Transverse colon (tissue), 4 donors: Measurements from ENCODE around the gene VPS35L. TPM values are rescaled to one million over a fixed set of nuclear protein-coding genes. Genes with fewer than 3 reads are reported as not detected.
"Not testable (repeated sequence)": the region's sequence is repeated elsewhere in the genome, so short reads cannot be mapped to it uniquely, and the experiment has no call there.

Experiments
- DNase-seq: peaks from one replicate; pipeline ENCODE4 v3.0.0-alpha.2; 2019
- H3K27ac ChIP-seq, 4 donors: fragments of 200-600 bp; sonication (generic); 2 replicates each; pipeline ENCODE4 v1.5.1; 2016 to 2018; ENCODE audit warnings: inconsistent platforms in 4 of 4
- H3K27me3 ChIP-seq: fragments of 200-600 bp; sonication (generic); 2 replicates; pipeline ENCODE4 v1.5.1; 2017; ENCODE audit warnings: inconsistent platforms
- H3K36me3 ChIP-seq, 4 donors: fragments of 200-600 bp; sonication (generic); 2 replicates each; pipeline ENCODE4 v1.5.1; 2017 to 2019; ENCODE audit warnings: inconsistent platforms in 4 of 4
- H3K4me1 ChIP-seq, 4 donors: fragments of 200-600 bp; sonication (generic); 2 replicates each; pipeline ENCODE4 v1.5.1; 2017 to 2020; ENCODE audit warnings: inconsistent platforms in 4 of 4
- H3K4me3 ChIP-seq, 4 donors: fragments of 200-600 bp; sonication (generic); 1 replicate in 1 of 4; 2 replicates in 3 of 4; pipeline versions ENCODE4 v1.5.1 to v1.6.1; 2017 to 2019; ENCODE audit warnings: inconsistent platforms in 4 of 4
- H3K9me3 ChIP-seq, 2 donors: fragments of 200-600 bp; sonication (generic); 2 replicates each; pipeline ENCODE4 v1.5.1; 2017 to 2019; ENCODE audit warnings: inconsistent platforms in 2 of 2
- EP300 ChIP-seq: sonication (generic); formaldehyde crosslinking; IDR thresholded peaks from one replicate; pipeline ENCODE4 v1.6.1; 2017; ENCODE audit warnings: antibody characterized with exemption, low read depth
- POLR2A ChIP-seq: fragments of 450-650 bp; IDR thresholded peaks from one replicate; pipeline ENCODE4 v1.6.1; 2016; ENCODE audit warnings: antibody characterized with exemption, mild to moderate bottlenecking, moderate library complexity
- POLR2AphosphoS5 ChIP-seq, 3 donors: sonication (generic); formaldehyde crosslinking; IDR thresholded peaks; one replicate each; pipeline ENCODE4 v1.6.1; 2016; ENCODE audit warnings: antibody characterized with exemption in 3 of 3
- WGBS, 2 donors: methylation state at CpG; one replicate each; pipeline ENCODE4 v1.1.5; 2018; ENCODE audit warnings: low coverage in 1 of 2; 5-methylcytosine and 5-hydroxymethylcytosine counted together
- in situ Hi-C, 4 donors: fragments of 200-750 bp; cut with MboI; loops; one replicate each; pipeline versions ENCODE4 v1.15.0 to v1.15.1; 2017; ENCODE audit warnings: low sequenced_read_pairs in 3 of 4, low pct_ligation_motif_present in 1 of 4, low pct_unique_long_range_greater_than_20kb in 1 of 4
- intact Hi-C: fragments of 100-400 bp; cut with DNase I; formaldehyde crosslinking; loops from one replicate; pipeline ENCODE4 v1.15.1; 2023; ENCODE audit warnings: low total_unique reads
- total RNA-seq, 4 donors: library from RNA; depleted of rRNA; stranded (reverse); fragments of >200 nt; gene quantifications; one replicate each; pipeline ENCODE4 v1.1.0, GENCODE V29; 2016
- TF ChIP-seq, protein P1 (sequence below), 5 experiments: fragments of 200-600 bp in 3 of 5; fragments of 450-650 bp in 2 of 5; sonication (generic) in 3 of 5; IDR thresholded peaks; 1 replicate in 2 of 5; 2 replicates in 3 of 5; pipeline ENCODE4 v1.5.1; 2016 to 2017; ENCODE audit warnings: antibody characterized with exemption in 5 of 5, inconsistent platforms in 3 of 5, mild to moderate bottlenecking in 2 of 5, moderate library complexity in 1 of 5

VPS35L gene
- total RNA-seq, 4 donors from 2014 or later: 40.0 to 89.8 (median 51.5) TPM

DNA sequence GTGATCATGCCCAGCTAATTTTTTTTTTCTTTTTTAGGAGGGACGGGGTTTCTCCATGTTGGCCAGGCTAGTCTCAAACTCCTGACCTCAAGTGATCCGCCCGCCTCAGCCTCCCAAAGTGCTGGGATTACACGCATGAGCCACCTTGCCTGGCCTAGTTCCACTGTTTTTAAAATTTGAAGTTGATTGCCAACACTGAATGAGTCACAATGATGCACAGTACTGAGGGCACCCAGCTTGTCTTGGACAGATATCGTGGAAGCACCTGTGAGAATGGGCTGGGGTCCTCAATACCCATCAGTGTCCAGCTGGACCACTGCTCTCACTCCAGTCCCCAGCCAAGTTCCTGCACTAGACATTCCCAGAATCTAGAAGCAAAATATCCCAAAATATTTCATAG lies 160.1 kb downstream of the VPS35L start:
- no peak for DNase-seq
- H3K27me3 ChIP-seq: no peaks in the 10 kb centered on the region
- no peaks in the 10 kb centered on the region for H3K36me3 ChIP-seq
- H3K9me3 ChIP-seq: no peaks in the 10 kb centered on the region
- H3K27ac ChIP-seq: peak overlapping the region; percentile 42 to 90 (median 72)
- intact Hi-C loops (loop anchor here (10.0 kb wide), 1 partner anchor 169 kb away; the partner anchor contains the start of gene GPRC5B), in situ Hi-C loops (loop anchor here in 1 of 4 donors (25.0 kb wide), 1 partner anchor 172 kb away; the partner anchor contains the start of gene GPRC5B)
- 79 to 84% methylated on average over 4 to 5 of the region's 5 CpGs for WGBS, 2 donors
- H3K4me3 ChIP-seq: no peak overlapping the region
- H3K4me1 ChIP-seq: peaks cover 9 to 32% (median 27%) of the 10 kb centered on the region in 4 donors
- TF ChIP-seq POLR2A (no peak), POLR2AphosphoS5 (IDR thresholded peaks at IDR 0.05) (no peak), EP300 (no peak)
- TF ChIP-seq, protein P1, sequence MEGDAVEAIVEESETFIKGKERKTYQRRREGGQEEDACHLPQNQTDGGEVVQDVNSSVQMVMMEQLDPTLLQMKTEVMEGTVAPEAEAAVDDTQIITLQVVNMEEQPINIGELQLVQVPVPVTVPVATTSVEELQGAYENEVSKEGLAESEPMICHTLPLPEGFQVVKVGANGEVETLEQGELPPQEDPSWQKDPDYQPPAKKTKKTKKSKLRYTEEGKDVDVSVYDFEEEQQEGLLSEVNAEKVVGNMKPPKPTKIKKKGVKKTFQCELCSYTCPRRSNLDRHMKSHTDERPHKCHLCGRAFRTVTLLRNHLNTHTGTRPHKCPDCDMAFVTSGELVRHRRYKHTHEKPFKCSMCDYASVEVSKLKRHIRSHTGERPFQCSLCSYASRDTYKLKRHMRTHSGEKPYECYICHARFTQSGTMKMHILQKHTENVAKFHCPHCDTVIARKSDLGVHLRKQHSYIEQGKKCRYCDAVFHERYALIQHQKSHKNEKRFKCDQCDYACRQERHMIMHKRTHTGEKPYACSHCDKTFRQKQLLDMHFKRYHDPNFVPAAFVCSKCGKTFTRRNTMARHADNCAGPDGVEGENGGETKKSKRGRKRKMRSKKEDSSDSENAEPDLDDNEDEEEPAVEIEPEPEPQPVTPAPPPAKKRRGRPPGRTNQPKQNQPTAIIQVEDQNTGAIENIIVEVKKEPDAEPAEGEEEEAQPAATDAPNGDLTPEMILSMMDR (IDR thresholded peaks at IDR 0.05): no peak

DNA sequence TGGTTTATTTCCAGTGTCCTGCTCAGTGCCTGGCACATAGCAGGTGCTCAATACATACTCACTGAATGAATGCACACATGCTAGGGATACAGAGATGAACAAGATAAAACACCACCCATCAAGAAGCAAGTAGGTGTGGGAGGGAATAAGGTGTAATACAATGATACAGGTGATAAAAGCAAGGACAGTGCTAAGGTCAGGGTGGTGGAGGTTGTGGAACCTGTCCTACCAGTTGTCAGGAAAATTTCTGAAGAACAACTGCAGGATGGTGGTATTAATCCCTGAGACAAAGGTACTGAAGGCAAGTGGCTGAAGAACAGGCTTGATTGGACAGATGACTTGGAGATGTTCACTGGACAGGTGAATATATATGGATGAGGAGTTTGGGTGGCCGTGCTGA lies 160.7 kb downstream of the VPS35L start:
- Histone ChIP-seq H3K9me3 (no peaks in the 10 kb centered on the region), H3K36me3 (no peaks in the 10 kb centered on the region), H3K4me1 (peaks cover 9 to 32% (median 27%) of the 10 kb centered on the region in 4 donors), H3K4me3 (peak overlapping the region in 2 of 4 donors; percentile 93 to 95), H3K27ac (peak overlapping the region; percentile 82 to 90 (median 86)), H3K27me3 (no peaks in the 10 kb centered on the region)
- no peak for TF ChIP-seq POLR2A
- TF ChIP-seq, protein P1 (IDR thresholded peaks at IDR 0.05): no peak
- TF ChIP-seq EP300: no peak
- TF ChIP-seq POLR2AphosphoS5 (IDR thresholded peaks at IDR 0.05): peak in 2 of 3 donors; percentile 62 to 72
- DNase-seq: peak; percentile 63
- intact Hi-C loops: loop anchor here (10.0 kb wide), 1 partner anchor 169 kb away; the partner anchor contains the start of gene GPRC5B
- in situ Hi-C loops: loop anchor here in 1 of 4 donors (25.0 kb wide), 1 partner anchor 171 kb away; the partner anchor contains the start of gene GPRC5B
- WGBS, 2 donors: 53 to 90% methylated on average over 1 of the region's 1 CpG

DNA sequence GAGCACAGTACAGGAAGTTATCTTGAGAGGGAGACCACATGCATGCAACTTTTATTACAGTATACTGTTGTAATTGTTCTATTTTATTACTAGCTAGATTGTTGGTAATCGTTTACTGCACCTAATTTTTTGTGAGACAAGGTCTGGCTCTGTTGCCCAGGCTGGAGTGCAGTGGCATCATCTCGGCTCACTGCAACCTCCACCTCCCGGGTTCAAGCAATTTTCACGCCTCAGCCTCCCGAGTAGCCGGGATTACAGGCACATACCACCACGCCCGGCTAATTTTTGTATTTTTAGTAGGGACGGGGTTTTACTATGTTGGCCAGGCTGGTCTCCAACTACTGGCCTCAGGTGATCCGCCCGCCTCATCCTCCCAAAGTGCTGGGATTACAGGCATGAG lies 161.2 kb downstream of the VPS35L start:
- H3K27ac ChIP-seq: peak overlapping the region; percentile 82 to 90 (median 86)
- not testable (repeated sequence) for H3K27me3 ChIP-seq, H3K36me3 ChIP-seq, H3K9me3 ChIP-seq, DNase-seq
- H3K4me3 ChIP-seq: peak overlapping the region in 3 of 4 donors; percentile 73 to 95 (median 93)
- in situ Hi-C loops (loop anchor here in 1 of 4 donors (25.0 kb wide), 1 partner anchor 171 kb away; the partner anchor contains the start of gene GPRC5B), intact Hi-C loops (loop anchor here (10.0 kb wide), 1 partner anchor 168 kb away; the partner anchor contains the start of gene GPRC5B)
- peaks cover 9 to 32% (median 27%) of the 10 kb centered on the region in 4 donors for H3K4me1 ChIP-seq
- WGBS, 2 donors: 0 to 17% methylated on average over 1 to 11 of the region's 11 CpGs

DNA sequence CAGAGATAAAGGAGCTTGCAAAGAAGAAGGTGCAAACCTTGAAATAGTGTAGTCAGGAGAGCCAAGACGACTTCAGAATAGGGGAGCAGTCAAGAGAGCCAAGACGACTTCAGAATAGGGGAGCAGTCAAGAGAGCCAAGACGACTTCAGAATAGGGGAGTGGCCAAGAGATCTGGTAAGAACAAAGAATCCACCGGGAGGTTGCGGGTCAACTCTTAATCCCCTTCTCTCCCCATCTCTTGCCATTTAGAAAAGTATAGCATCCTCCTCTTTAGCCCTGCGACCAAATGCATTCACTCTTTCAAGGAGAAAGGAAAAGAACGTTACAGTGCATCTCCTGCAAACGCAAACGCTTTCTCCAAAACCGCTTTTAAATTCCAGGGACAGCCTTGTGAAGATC lies 161.8 kb downstream of the VPS35L start:
- no peaks in the 10 kb centered on the region for H3K9me3 ChIP-seq
- intact Hi-C loops (loop anchor here (10.0 kb wide), 1 partner anchor 167 kb away; the partner anchor contains the start of gene GPRC5B), in situ Hi-C loops (loop anchor here in 1 of 4 donors (25.0 kb wide), 1 partner anchor 170 kb away; the partner anchor contains the start of gene GPRC5B)
- peaks cover 9 to 32% (median 27%) of the 10 kb centered on the region in 4 donors for H3K4me1 ChIP-seq
- no peak for DNase-seq
- peak overlapping the region; percentile 73 to 95 (median 91) for H3K4me3 ChIP-seq
- no peaks in the 10 kb centered on the region for H3K27me3 ChIP-seq
- TF ChIP-seq POLR2A (no peak), POLR2AphosphoS5 (IDR thresholded peaks at IDR 0.05) (no peak), EP300 (no peak)
- TF ChIP-seq, protein P1 (IDR thresholded peaks at IDR 0.05): no peak
- H3K36me3 ChIP-seq: no peaks in the 10 kb centered on the region
- WGBS, 2 donors: 0 to 1% methylated on average over 4 to 10 of the region's 10 CpGs
- H3K27ac ChIP-seq: peak overlapping the region; percentile 82 to 90 (median 86)
